CD1c-positive myeloid dendritic cell (primary cell): ENCODE measurements around the gene MUC5B.
"Not testable (repeated sequence)": the region's sequence is repeated elsewhere in the genome, so short reads cannot be mapped to it uniquely, and the experiment has no call there.

Experiments used
- DNase-seq: peaks from one replicate; pipeline ENCODE4 v3.0.0-alpha.2; 2016; ENCODE audit errors: extremely low spot score

The MUC5B gene

GRCh38 chr11:1232883-1233321 lies 10.0 kb downstream of the MUC5B start:
- DNase-seq = no peak

- DNase-seq = no peak
These were observed 10.6 kb downstream of the MUC5B start for GRCh38 chr11:1233351-1234053.

DNA sequence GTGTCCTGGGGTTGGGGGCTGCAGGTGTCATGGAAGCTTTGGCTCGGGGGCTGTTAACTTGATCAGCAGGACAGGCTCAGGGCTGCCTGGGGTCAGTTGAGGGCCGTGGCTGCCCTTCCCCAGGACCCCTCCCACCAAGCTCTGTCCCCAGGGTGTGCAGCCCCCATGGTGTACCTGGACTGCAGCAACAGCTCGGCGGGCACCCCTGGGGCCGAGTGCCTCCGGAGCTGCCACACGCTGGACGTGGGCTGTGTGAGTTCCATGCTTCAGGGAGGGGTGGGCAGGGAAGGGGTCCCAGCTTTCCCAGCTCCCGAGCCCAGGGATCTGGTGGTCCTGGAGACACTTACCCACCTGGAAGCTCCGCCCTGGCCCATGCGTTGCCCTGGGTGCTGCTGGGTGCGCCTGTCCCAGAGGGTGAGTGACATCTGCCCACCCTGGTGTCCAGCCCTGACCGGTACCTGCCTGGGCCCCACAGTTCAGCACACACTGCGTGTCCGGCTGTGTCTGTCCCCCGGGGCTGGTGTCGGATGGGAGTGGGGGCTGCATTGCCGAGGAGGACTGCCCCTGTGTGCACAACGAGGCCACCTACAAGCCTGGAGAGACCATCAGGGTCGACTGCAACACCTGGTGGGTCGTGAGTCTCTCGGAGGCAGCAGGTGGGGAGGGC lies 11.3 kb downstream of the MUC5B start:
- no peak for DNase-seq

DNA sequence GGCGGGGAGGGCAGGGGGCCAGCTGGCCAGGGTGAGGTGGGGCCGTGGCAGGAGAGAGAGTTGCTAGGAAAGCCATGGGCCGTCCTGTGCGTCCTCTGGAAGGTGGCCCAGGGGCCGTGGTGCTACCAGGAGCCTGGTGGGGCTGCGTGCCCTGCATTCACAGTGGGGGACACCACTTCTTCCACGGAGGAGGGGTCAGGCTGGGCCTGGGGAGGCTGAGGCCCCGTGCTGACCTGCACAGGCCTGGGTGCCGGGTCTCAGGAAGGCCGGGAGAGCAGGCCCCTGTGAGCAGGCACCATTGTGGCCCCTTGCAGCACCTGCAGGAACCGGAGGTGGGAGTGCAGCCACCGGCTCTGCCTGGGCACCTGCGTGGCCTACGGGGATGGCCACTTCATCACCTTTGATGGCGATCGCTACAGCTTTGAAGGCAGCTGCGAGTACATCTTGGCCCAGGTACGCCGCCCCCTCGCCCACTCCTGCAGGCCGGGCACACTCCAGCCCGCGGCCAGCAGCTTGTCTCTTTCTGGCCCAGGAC lies 12.0 kb downstream of the MUC5B start:
- no peak for DNase-seq

GRCh38 chr11:1235306-1235900 lies 12.5 kb downstream of the MUC5B start:
- DNase-seq = no peak

- no peak for DNase-seq
These were observed 13.0 kb downstream of the MUC5B start for GRCh38 chr11:1235901-1236315.

DNA sequence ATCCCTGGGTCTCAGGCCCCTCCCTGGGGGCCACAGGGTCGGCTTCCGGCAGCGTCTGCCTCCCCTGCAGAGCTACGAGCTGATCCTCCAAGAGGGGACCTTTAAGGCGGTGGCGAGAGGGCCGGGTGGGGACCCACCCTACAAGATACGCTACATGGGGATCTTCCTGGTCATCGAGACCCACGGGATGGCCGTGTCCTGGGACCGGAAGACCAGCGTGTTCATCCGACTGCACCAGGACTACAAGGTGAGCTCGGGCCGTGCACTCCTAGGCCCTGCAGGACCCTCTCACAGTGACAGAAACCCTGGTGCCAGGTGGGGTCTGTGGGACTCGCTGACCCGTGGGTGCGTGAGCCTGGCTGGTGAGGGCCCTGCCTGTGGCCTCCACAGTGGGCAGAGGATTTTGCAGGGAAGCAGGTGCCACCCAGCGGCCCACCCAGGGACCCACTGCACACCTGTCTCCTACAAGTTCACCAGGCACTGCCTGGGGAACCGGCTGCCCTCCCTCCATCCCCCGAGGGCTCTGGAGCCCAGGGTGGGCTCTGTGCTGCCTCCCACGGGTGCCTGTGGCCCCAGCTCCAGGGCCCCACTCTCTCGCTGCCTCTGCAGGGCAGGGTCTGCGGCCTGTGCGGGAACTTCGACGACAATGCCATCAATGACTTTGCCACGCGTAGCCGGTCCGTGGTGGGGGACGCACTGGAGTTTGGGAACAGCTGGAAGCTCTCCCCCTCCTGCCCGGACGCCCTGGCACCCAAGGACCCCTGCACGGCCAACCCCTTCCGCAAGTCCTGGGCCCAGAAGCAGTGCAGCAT lies 13.7 kb downstream of the MUC5B start:
- DNase-seq = no peak

DNA sequence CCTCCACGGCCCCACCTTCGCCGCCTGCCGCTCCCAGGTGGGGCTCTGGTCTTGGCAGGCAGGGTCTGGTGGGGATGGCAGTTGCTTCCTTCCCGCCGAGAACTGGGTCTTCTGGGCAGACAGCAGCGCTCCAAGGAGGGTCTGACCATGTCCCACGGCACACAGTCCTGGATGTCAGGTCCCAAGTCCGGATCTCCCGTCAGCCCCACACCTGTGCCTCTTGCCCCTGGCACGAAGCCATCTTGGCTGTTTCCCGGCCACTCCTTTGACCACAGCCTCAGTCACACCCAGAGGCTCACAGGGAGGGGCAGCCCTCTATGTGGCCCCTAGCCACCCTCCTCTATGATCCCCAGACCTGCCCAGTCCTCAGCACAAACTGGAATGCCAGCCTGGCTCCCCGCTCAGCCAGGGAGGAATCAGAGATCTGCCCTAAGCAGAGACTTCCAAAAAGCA lies 14.3 kb downstream of the MUC5B start:
- DNase-seq = no peak

DNA sequence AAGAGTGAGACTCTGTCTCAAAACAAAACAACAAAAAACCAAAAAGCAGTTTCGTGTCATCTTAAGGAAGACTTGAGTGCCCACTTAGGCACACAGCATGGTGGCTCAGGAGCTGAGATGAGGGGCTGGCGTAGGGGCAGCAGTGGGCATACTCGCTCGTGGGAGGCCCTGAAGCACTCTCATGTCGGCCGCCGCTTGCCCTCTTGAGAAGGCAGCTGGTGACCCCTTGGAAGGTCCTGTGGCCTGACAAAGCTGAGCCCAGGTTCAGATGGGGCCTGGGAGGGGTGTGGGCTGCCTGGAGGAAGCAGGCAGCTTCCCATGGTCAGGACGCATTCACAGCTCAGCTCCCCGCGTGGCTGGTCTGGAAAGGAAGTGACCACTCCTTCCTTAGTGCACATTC lies 15.0 kb downstream of the MUC5B start:
- DNase-seq = no peak

DNA sequence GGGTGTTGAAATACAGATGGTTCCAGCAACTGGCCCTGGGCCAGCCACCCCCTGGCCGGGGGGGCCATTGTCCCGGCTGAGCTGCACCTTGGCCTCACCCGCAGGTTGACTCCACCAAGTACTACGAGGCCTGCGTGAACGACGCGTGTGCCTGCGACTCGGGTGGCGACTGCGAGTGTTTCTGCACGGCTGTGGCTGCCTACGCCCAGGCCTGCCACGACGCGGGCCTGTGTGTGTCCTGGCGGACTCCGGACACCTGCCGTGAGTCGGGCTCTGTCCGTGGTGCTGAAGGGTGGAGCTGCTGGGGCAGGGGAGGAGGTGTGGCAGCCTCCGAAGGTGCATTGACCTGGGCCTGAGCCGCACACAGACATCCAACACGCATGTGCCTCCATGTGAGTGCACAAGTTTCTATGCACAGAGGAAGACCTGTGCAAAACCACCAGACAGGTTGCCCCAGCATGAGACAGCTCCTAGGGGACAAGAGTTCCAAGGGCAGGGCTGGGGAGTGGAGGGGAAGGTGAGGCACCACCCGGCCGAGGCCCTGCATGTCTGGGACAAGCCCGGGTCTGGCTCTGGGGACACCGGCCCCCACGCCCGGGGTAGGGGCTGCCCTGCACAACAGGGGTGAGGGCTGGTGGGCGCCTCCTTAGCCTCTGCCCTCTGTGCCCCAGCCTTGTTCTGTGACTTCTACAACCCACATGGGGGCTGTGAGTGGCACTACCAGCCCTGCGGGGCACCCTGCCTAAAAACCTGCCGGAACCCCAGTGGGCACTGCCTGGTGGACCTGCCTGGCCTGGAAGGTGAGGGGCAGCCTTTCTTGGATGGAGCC lies 16.1 kb downstream of the MUC5B start:
- DNase-seq = no peak

DNA sequence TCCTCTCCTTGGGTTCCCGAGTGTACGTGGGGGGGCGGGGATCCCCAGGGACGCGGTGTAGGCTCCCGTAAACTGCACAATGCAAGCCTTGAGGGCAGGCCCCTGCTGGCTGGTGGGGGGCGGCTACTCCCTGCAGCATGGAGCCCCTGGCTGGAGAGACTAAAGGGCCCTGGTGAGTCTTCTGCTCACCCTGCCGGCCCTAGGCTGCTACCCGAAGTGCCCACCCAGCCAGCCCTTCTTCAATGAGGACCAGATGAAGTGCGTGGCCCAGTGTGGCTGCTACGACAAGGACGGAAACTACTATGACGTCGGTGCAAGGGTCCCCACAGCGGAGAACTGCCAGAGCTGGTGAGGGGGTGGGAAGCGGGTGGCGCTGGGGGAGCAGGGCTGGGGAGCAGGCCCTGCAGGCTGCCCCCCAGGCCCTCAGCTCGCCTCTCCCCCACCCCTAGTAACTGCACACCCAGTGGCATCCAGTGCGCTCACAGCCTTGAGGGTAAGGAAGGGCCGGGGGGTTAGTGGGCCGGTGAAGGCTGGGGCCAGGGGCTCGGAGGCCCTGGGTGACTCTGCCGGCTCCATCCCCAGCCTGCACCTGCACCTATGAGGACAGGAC lies 16.8 kb downstream of the MUC5B start:
- no peak for DNase-seq

DNA sequence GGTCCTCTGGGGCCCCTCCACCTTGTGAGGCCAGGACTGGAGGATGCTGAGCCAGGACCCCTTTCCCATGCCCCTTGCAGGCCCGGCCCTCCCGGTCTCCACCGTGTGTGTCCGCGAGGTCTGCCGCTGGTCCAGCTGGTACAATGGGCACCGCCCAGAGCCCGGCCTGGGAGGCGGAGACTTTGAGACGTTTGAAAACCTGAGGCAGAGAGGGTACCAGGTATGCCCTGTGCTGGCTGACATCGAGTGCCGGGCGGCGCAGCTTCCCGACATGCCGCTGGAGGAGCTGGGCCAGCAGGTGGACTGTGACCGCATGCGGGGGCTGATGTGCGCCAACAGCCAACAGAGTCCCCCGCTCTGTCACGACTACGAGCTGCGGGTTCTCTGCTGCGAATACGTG lies 17.9 kb downstream of the MUC5B start:
- no peak for DNase-seq

- DNase-seq = no peak
These were observed 18.8 kb downstream of the MUC5B start for GRCh38 chr11:1241706-1242105.

- DNase-seq = no peak
These were observed 19.4 kb downstream of the MUC5B start for GRCh38 chr11:1242289-1242688.

DNA sequence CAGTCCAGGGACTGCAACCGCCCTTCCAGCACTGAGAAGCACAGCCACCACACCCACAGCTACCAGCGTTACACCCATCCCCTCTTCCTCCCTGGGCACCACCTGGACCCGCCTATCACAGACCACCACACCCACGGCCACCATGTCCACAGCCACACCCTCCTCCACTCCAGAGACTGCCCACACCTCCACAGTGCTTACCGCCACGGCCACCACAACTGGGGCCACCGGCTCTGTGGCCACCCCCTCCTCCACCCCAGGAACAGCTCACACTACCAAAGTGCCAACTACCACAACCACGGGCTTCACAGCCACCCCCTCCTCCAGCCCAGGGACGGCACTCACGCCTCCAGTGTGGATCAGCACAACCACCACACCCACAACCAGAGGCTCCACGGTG lies 19.9 kb downstream of the MUC5B start:
- not testable (repeated sequence) for DNase-seq

DNA sequence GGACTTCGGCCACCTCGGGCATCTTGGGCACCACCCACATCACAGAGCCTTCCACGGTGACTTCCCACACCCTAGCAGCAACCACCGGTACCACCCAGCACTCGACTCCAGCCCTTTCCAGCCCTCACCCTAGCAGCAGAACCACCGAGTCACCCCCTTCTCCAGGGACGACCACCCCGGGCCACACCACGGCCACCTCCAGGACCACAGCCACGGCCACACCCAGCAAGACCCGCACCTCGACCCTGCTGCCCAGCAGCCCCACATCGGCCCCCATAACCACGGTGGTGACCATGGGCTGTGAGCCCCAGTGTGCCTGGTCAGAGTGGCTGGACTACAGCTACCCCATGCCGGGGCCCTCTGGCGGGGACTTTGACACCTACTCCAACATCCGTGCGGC lies 20.7 kb downstream of the MUC5B start:
- DNase-seq = not testable (repeated sequence)

- not testable (repeated sequence) for DNase-seq
These were observed 21.7 kb downstream of the MUC5B start for GRCh38 chr11:1244557-1244956.

DNA sequence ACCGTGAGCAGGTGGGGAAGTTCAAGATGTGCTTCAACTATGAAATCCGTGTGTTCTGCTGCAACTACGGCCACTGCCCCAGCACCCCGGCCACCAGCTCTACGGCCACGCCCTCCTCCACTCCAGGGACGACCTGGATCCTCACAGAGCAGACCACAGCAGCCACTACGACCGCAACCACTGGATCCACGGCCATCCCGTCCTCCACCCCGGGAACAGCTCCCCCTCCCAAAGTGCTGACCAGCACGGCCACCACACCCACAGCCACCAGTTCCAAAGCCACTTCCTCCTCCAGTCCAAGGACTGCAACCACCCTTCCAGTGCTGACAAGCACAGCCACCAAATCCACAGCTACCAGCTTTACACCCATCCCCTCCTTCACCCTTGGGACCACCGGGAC lies 22.9 kb downstream of the MUC5B start:
- DNase-seq = not testable (repeated sequence)

GRCh38 chr11:1246301-1246700 lies 23.4 kb downstream of the MUC5B start:
- not testable (repeated sequence) for DNase-seq

GRCh38 chr11:1247026-1247425 lies 24.2 kb downstream of the MUC5B start:
- DNase-seq = not testable (repeated sequence)
